H9 (cell line): ENCODE measurements around the gene PADI6. TPM values are rescaled to one million over a fixed set of nuclear protein-coding genes. Genes with fewer than 3 reads are reported as not detected.

Experiments
- DNase-seq: peaks from one replicate; pipeline ENCODE4 v3.0.0-alpha.2; 2017
- H2AFZ ChIP-seq: one replicate; pipeline ENCODE4 v1.6.1; 2013; ENCODE audit warnings: mild to moderate bottlenecking, low read length, control low read depth, moderate library complexity
- H2AK5ac ChIP-seq: 2 replicates; pipeline ENCODE4 v1.6.1; 2013; ENCODE audit warnings: low read length, control low read depth, mixed read lengths; ENCODE audit not compliant: insufficient read length
- H2BK120ac ChIP-seq: one replicate; pipeline ENCODE4 v1.6.1; 2013; ENCODE audit warnings: low read depth, mild to moderate bottlenecking, low read length, control low read depth, inconsistent platforms; ENCODE audit not compliant: poor library complexity, severe bottlenecking
- H2BK12ac ChIP-seq: 2 replicates; pipeline ENCODE4 v1.6.1; 2013; ENCODE audit warnings: low read length, control low read depth, mixed read lengths, low read depth; ENCODE audit not compliant: insufficient read length
- H2BK15ac ChIP-seq: 2 replicates; pipeline ENCODE4 v1.6.1; 2013; ENCODE audit warnings: low read depth, low read length, control low read depth
- H2BK20ac ChIP-seq: one replicate; pipeline ENCODE4 v1.6.1; 2013; ENCODE audit warnings: low read depth, mild to moderate bottlenecking, low read length, control low read depth, inconsistent platforms; ENCODE audit not compliant: poor library complexity, severe bottlenecking
- H2BK5ac ChIP-seq: 2 replicates; pipeline ENCODE4 v1.6.1; 2013; ENCODE audit warnings: low read length, control low read depth, mixed read lengths; ENCODE audit not compliant: insufficient read length
- H3K14ac ChIP-seq: 2 replicates; pipeline ENCODE4 v1.6.1; 2013; ENCODE audit warnings: low read length, control low read depth; ENCODE audit not compliant: insufficient read depth
- H3K18ac ChIP-seq: 2 replicates; pipeline ENCODE4 v1.6.1; 2013; ENCODE audit warnings: low read depth, mild to moderate bottlenecking, mixed read lengths, low read length, control low read depth; ENCODE audit not compliant: insufficient read length
- H3K23ac ChIP-seq: 2 replicates; pipeline ENCODE4 v1.6.1; 2013; ENCODE audit warnings: low read length, control low read depth, mixed read lengths, low read depth; ENCODE audit not compliant: insufficient read length
- H3K23me2 ChIP-seq: 2 replicates; pipeline ENCODE4 v1.6.1; 2013; ENCODE audit warnings: low read depth, mild to moderate bottlenecking, mixed read lengths, low read length, control low read depth; ENCODE audit not compliant: insufficient read length, poor library complexity, severe bottlenecking
- H3K27ac ChIP-seq: 2 replicates; pipeline ENCODE4 v1.5.1; 2013; ENCODE audit warnings: low read length, control low read depth, mixed read lengths, low read depth; ENCODE audit not compliant: insufficient read length
- H3K27me3 ChIP-seq: 2 replicates; pipeline ENCODE4 v1.6.1; 2013; ENCODE audit warnings: low read length, control low read depth, inconsistent platforms; ENCODE audit not compliant: insufficient read depth
- H3K4ac ChIP-seq: 2 replicates; pipeline ENCODE4 v1.6.1; 2013; ENCODE audit warnings: low read depth, mild to moderate bottlenecking, control low read depth, inconsistent platforms, low read length, moderate library complexity
- H3K4me1 ChIP-seq: 2 replicates; pipeline ENCODE4 v1.6.1; 2013; ENCODE audit warnings: low read length, control low read depth, inconsistent platforms; ENCODE audit not compliant: insufficient read depth
- H3K4me2 ChIP-seq: 2 replicates; pipeline ENCODE4 v1.6.1; 2013; ENCODE audit warnings: low read length, control low read depth, mixed read lengths; ENCODE audit not compliant: insufficient read length, insufficient read depth
- H3K56ac ChIP-seq: 2 replicates; pipeline ENCODE4 v1.6.1; 2013; ENCODE audit warnings: low read depth, mild to moderate bottlenecking, mixed read lengths, low read length, control low read depth; ENCODE audit not compliant: insufficient read length
- H3K79me1 ChIP-seq: 2 replicates; pipeline ENCODE4 v1.6.1; 2013; ENCODE audit warnings: low read depth, mild to moderate bottlenecking, moderate library complexity, low read length, control low read depth, inconsistent platforms; ENCODE audit not compliant: insufficient read depth, poor library complexity, severe bottlenecking
- H3K79me2 ChIP-seq: 2 replicates; pipeline ENCODE4 v1.6.1; 2013; ENCODE audit warnings: low read length, control low read depth, inconsistent platforms; ENCODE audit not compliant: insufficient read depth
- H3K9ac ChIP-seq: 2 replicates; pipeline ENCODE4 v1.6.1; 2013; ENCODE audit warnings: low read length, control low read depth, mixed read lengths; ENCODE audit not compliant: insufficient read length; ENCODE audit errors: extremely low read depth
- H3K9me3 ChIP-seq: one replicate; pipeline ENCODE4 v1.6.1; 2013; ENCODE audit warnings: low read depth, low read length, inconsistent platforms; ENCODE audit not compliant: control insufficient read depth
- H3T11ph ChIP-seq: one replicate; pipeline ENCODE4 v1.6.1; 2013; ENCODE audit warnings: mild to moderate bottlenecking, low read length, control low read depth, inconsistent platforms
- H4K20me1 ChIP-seq: one replicate; pipeline ENCODE4 v1.6.1; 2013; ENCODE audit not compliant: control insufficient read depth, insufficient read length, insufficient read depth
- H4K5ac ChIP-seq: 2 replicates; pipeline ENCODE4 v1.6.1; 2013; ENCODE audit warnings: low read depth, mild to moderate bottlenecking, mixed read lengths, low read length, control low read depth; ENCODE audit not compliant: insufficient read length
- H4K8ac ChIP-seq: replicated peaks from 2 replicates; pipeline ENCODE4 v1.6.1; 2013; ENCODE audit warnings: low read length, control low read depth, mixed read lengths, low read depth; ENCODE audit not compliant: insufficient read length
- H4K91ac ChIP-seq: 2 replicates; pipeline ENCODE4 v1.6.1; 2013; ENCODE audit warnings: low read depth, mild to moderate bottlenecking, moderate library complexity, mixed read lengths, low read length, control low read depth; ENCODE audit not compliant: insufficient read length
- H3K27ac Mint-ChIP-seq, 3 experiments: 2 replicates in 2 of 3; 3 replicates in 1 of 3; pipeline ENCODE4 v1.8.0; 2020 to 2021; ENCODE audit warnings: mixed read lengths in 3 of 3, mild to moderate bottlenecking in 1 of 3, moderate library complexity in 1 of 3
- H3K27me3 Mint-ChIP-seq: 2 replicates; pipeline ENCODE4 v1.8.0; 2021; ENCODE audit warnings: low read depth, mild to moderate bottlenecking, moderate library complexity, mixed read lengths
- H3K36me3 Mint-ChIP-seq, 3 experiments: 2 replicates in 2 of 3; 3 replicates in 1 of 3; pipeline ENCODE4 v1.8.0; 2020 to 2021; ENCODE audit warnings: low read depth in 3 of 3, mixed read lengths in 3 of 3; ENCODE audit not compliant: insufficient read depth in 1 of 3
- H3K4me1 Mint-ChIP-seq, 2 experiments: 2 replicates each; pipeline ENCODE4 v1.8.0; 2020; ENCODE audit warnings: mixed read lengths in 2 of 2
- H3K4me3 Mint-ChIP-seq, 2 experiments: 2 replicates in 1 of 2; 3 replicates in 1 of 2; pipeline ENCODE4 v1.8.0; 2020 to 2021; ENCODE audit warnings: mild to moderate bottlenecking in 2 of 2, mixed read lengths in 2 of 2, moderate library complexity in 1 of 2
- H3K9me3 Mint-ChIP-seq, 2 experiments: 2 replicates in 1 of 2; 3 replicates in 1 of 2; pipeline ENCODE4 v1.8.0; 2020; ENCODE audit warnings: mild to moderate bottlenecking in 2 of 2, mixed read lengths in 2 of 2, moderate library complexity in 1 of 2
- CTCF ChIP-seq: fragments of 200-600 bp; sonication (generic); conservative IDR thresholded peaks from 3 replicates; pipeline ENCODE4 v1.8.0; 2021; ENCODE audit warnings: antibody characterized with exemption, mild to moderate bottlenecking
- WGBS: extraction: QIAGEN DNeasy Blood & Tissue Kit; methylation state at CpG from one replicate; pipeline ENCODE4 v1.1.7; 2013; ENCODE audit warnings: missing lambda C conversion rate, low lambda C conversion rate, mixed read lengths; ENCODE audit not compliant: insufficient read length; ENCODE audit errors: extremely low coverage; 5-methylcytosine and 5-hydroxymethylcytosine counted together
- total RNA-seq: library from RNA; stranded (reverse); gene quantifications from 2 replicates; pipeline ENCODE4 v1.2.1, GENCODE V29; 2021

The PADI6 gene
- total RNA-seq, 1 experiment from 2014 or later: not detected

GRCh38 chr1:17361687-17362086 is 10.3 kb upstream of the PADI6 start:
- no peak overlapping the region for H2AK5ac ChIP-seq
- DNase-seq: peak; percentile 16
- H3T11ph ChIP-seq: no peak overlapping the region
- H2BK12ac ChIP-seq: no peak overlapping the region
- no peak overlapping the region for H2BK120ac ChIP-seq
- H4K8ac ChIP-seq: no peak overlapping the region
- no peak overlapping the region for H3K56ac ChIP-seq
- no peak overlapping the region for H3K18ac ChIP-seq
- no peaks in the 10 kb centered on the region for H3K79me1 ChIP-seq
- H3K27ac ChIP-seq: no peak overlapping the region
- H3K79me2 ChIP-seq: no peaks in the 10 kb centered on the region
- no peak overlapping the region for H3K4me3 Mint-ChIP-seq
- H2BK20ac ChIP-seq: no peak overlapping the region
- no peak overlapping the region for H3K23ac ChIP-seq
- no peak overlapping the region for H3K4ac ChIP-seq
- no peak overlapping the region for H4K5ac ChIP-seq
- no peaks in the 10 kb centered on the region for H3K4me1 ChIP-seq
- peaks cover 5 to 8% of the 10 kb centered on the region in 2 experiments; a peak in 3 of 4 replicates for H3K4me1 Mint-ChIP-seq
- no peak overlapping the region for H3K4me2 ChIP-seq
- H4K20me1 ChIP-seq: no peaks in the 10 kb centered on the region
- TF ChIP-seq CTCF: no peak
- no peaks in the 10 kb centered on the region for H3K27me3 ChIP-seq
- H3K36me3 Mint-ChIP-seq: no peaks in the 10 kb centered on the region
- H3K27ac Mint-ChIP-seq: peak overlapping the region in 1 of 3 experiments; percentile 61; a peak in 1 of 7 replicates
- no peak overlapping the region for H3K14ac ChIP-seq
- no peaks in the 10 kb centered on the region for H3K9me3 ChIP-seq
- no peaks in the 10 kb centered on the region for H3K23me2 ChIP-seq
- no peaks in the 10 kb centered on the region; a peak in 1 of 5 replicates for H3K9me3 Mint-ChIP-seq
- H4K91ac ChIP-seq: no peak overlapping the region
- peaks cover 3% of the 10 kb centered on the region for H3K27me3 Mint-ChIP-seq
- no peak overlapping the region for H2BK15ac ChIP-seq
- H2AFZ ChIP-seq: no peak overlapping the region
- no CpG with 5 or more reads among the region's 4 CpGs for WGBS
- no peak overlapping the region for H2BK5ac ChIP-seq
- no peak overlapping the region for H3K9ac ChIP-seq
